Tibial nerve (tissue), 4 donors: ENCODE measurements around the gene RBCK1.

Experiments
- EP300 ChIP-seq, 2 donors: sonication (generic); formaldehyde crosslinking; IDR thresholded peaks; one replicate each; pipeline ENCODE4 v1.6.1; 2017; ENCODE audit warnings: antibody characterized with exemption in 2 of 2, mild to moderate bottlenecking in 1 of 2
- POLR2A ChIP-seq, 2 donors: fragments of 450-650 bp; IDR thresholded peaks; one replicate each; pipeline ENCODE4 v1.6.1; 2017; ENCODE audit warnings: antibody characterized with exemption in 2 of 2, mild to moderate bottlenecking in 2 of 2, moderate library complexity in 2 of 2
- TF ChIP-seq, protein P1 (sequence below), 5 experiments: fragments of 200-600 bp in 3 of 5; fragments of 450-650 bp in 2 of 5; sonication (generic) in 3 of 5; IDR thresholded peaks; one replicate each; pipeline ENCODE4 v1.5.1; 2016 to 2019; ENCODE audit warnings: antibody characterized with exemption in 5 of 5, mild to moderate bottlenecking in 3 of 5, moderate library complexity in 2 of 5

DNA sequence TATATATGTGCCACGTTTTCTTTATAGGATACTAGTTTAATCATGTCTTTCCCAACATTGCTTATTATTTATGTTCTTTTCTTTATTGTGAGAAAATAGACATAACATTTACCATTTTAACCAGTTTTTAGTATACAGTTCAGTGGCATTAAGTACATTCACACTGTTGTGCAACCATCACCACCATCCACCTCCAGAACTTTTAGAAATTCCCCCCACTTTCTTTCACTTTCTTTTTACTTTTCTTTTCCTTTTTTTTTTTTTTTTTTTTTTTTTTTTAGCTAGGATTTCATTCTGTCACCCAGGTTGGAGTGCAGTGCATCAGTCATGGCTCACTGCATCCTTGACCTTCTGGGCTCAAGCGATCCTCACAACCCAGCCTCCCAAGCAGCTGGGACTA is 18.5 kb downstream of the RBCK1 start:
- TF ChIP-seq, protein P1, sequence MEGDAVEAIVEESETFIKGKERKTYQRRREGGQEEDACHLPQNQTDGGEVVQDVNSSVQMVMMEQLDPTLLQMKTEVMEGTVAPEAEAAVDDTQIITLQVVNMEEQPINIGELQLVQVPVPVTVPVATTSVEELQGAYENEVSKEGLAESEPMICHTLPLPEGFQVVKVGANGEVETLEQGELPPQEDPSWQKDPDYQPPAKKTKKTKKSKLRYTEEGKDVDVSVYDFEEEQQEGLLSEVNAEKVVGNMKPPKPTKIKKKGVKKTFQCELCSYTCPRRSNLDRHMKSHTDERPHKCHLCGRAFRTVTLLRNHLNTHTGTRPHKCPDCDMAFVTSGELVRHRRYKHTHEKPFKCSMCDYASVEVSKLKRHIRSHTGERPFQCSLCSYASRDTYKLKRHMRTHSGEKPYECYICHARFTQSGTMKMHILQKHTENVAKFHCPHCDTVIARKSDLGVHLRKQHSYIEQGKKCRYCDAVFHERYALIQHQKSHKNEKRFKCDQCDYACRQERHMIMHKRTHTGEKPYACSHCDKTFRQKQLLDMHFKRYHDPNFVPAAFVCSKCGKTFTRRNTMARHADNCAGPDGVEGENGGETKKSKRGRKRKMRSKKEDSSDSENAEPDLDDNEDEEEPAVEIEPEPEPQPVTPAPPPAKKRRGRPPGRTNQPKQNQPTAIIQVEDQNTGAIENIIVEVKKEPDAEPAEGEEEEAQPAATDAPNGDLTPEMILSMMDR (IDR thresholded peaks at IDR 0.05) = no peak
- no peak for TF ChIP-seq EP300 (IDR thresholded peaks at IDR 0.05)
- no peak for TF ChIP-seq POLR2A (IDR thresholded peaks at IDR 0.05)
